Measurements from ENCODE around the gene LRSAM1.

- TF ChIP-seq POLR2AphosphoS5 (IDR thresholded peaks at IDR 0.05; ENCODE audit: low read depth, low read length) (no peak), SIN3A (IDR thresholded peaks at IDR 0.05; ENCODE audit: borderline replicate concordance, insufficient read depth, low read length) (no peak)
Observed at GRCh38 chr9:127505396-127506116, 54.2 kb downstream of the LRSAM1 start.
